OCI-LY3 (cell line): ENCODE data around the gene CYP4F11.

Experiments used
- EZH2phosphoT487 ChIP-seq: fragments of 200-600 bp; shearing (Covaris generic); IDR thresholded peaks from 2 replicates; pipeline ENCODE4 v1.6.1; 2018; ENCODE audit warnings: antibody characterized with exemption, mixed run types, low read depth
- TF ChIP-seq, protein P1 (sequence below): fragments of 200-600, 300-600 bp; sonication (generic); IDR thresholded peaks from 2 replicates; pipeline ENCODE4 v1.5.1; 2014; ENCODE audit warnings: antibody characterized with exemption, low read length, low read depth

DNA sequence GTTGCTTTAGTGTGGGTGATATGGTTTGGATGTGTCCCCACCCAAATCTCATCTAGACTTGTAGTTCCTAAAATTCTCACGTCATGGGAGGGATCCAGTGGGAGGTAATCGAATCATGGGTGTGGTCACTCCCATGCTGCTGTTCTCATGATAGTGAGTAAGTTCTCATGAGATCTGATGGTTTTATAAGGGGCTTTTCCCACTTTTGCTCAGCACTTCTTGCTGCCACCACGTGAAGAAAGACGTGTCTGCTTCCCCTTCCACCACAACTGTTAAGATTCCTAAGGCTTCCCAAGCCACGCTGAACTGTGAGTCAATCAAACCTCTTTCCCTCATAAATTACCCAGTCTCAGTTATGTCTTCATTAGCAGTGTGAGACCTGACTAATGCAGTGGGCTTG is 40.5 kb upstream of the CYP4F11 start:
- TF ChIP-seq, protein P1, sequence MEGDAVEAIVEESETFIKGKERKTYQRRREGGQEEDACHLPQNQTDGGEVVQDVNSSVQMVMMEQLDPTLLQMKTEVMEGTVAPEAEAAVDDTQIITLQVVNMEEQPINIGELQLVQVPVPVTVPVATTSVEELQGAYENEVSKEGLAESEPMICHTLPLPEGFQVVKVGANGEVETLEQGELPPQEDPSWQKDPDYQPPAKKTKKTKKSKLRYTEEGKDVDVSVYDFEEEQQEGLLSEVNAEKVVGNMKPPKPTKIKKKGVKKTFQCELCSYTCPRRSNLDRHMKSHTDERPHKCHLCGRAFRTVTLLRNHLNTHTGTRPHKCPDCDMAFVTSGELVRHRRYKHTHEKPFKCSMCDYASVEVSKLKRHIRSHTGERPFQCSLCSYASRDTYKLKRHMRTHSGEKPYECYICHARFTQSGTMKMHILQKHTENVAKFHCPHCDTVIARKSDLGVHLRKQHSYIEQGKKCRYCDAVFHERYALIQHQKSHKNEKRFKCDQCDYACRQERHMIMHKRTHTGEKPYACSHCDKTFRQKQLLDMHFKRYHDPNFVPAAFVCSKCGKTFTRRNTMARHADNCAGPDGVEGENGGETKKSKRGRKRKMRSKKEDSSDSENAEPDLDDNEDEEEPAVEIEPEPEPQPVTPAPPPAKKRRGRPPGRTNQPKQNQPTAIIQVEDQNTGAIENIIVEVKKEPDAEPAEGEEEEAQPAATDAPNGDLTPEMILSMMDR = no peak
- no peak for TF ChIP-seq EZH2phosphoT487
